Fibroblast of lung (primary cell): ENCODE data around the gene TANGO6.

ENCODE experiments used
- EZH2 ChIP-seq: IDR thresholded peaks from 2 replicates; pipeline ENCODE4 v1.5.1; 2012; ENCODE audit warnings: low read length, control low read depth, mild to moderate bottlenecking; ENCODE audit errors: missing control alignments
- TF ChIP-seq, protein P1 (sequence below), 2 donors: IDR thresholded peaks in 1 of 2; conservative IDR thresholded peaks in 1 of 2; 1 replicate in 1 of 2; 2 replicates in 1 of 2; pipeline ENCODE4 v1.5.1; 2011 to 2012; ENCODE audit warnings: low read length in 2 of 2, control low read depth in 1 of 2, inconsistent platforms in 1 of 2, low read depth in 1 of 2, mild to moderate bottlenecking in 1 of 2

- TF ChIP-seq, protein P1, sequence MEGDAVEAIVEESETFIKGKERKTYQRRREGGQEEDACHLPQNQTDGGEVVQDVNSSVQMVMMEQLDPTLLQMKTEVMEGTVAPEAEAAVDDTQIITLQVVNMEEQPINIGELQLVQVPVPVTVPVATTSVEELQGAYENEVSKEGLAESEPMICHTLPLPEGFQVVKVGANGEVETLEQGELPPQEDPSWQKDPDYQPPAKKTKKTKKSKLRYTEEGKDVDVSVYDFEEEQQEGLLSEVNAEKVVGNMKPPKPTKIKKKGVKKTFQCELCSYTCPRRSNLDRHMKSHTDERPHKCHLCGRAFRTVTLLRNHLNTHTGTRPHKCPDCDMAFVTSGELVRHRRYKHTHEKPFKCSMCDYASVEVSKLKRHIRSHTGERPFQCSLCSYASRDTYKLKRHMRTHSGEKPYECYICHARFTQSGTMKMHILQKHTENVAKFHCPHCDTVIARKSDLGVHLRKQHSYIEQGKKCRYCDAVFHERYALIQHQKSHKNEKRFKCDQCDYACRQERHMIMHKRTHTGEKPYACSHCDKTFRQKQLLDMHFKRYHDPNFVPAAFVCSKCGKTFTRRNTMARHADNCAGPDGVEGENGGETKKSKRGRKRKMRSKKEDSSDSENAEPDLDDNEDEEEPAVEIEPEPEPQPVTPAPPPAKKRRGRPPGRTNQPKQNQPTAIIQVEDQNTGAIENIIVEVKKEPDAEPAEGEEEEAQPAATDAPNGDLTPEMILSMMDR (conservative IDR thresholded peaks at IDR 0.05 in 1 of 2, IDR thresholded peaks at IDR 0.05 in 1 of 2; ENCODE audit: low read depth in 1 of 2, low read length in 2 of 2), result no peak
- no peak for TF ChIP-seq EZH2
These were observed 16.5 kb downstream of the TANGO6 start for GRCh38 chr16:68859828-68860227.
